ENCODE data around the gene LGALS14.

The LGALS14 gene

DNA sequence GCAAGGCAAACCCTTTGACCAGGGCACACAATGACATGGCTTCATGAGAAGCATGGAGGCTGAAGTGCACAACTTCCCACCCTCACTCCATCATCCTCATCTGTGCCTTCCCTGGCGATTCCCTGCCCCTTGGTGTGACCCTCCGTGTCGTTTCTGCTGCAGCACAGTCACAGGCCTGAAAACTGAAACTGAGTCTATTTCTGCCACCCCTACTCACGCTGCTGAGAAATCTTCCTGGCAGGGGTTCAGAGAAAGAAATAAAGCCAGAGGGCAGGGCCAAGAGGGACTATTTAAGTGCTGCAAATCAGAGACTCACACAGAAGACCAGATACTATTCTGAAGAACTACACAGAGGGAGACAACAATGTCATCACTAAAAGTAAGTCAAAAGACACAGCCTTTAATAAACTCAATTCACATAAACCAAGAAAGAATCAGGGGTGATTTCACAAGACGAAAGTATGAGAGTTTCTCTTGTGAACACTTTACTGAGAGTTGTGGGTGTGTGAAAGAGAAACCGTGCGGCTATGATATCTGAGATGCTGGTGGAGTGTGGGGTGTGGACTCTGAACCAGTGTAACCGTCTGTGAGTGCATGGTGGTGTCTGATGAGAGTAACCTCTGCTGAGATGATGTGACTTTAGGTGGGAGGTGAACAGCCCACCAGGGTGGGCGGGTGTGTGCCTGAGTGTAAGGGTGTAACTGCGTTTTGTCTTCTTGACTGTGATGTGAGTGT lies 25.1 kb upstream of the LGALS14 start:
- DNase-seq (ENCODE audit: low read depth): no peak
- TF ChIP-seq MYC (IDR thresholded peaks at IDR 0.05; ENCODE audit: low read depth, low read length) (no peak), POLR2A (IDR thresholded peaks at IDR 0.05; ENCODE audit: extremely low read depth, insufficient read length) (no peak)
- TF ChIP-seq, protein P1, sequence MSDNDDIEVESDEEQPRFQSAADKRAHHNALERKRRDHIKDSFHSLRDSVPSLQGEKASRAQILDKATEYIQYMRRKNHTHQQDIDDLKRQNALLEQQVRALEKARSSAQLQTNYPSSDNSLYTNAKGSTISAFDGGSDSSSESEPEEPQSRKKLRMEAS (IDR thresholded peaks at IDR 0.05; ENCODE audit: low read depth, low read length): no peak
- TF ChIP-seq, protein P2, sequence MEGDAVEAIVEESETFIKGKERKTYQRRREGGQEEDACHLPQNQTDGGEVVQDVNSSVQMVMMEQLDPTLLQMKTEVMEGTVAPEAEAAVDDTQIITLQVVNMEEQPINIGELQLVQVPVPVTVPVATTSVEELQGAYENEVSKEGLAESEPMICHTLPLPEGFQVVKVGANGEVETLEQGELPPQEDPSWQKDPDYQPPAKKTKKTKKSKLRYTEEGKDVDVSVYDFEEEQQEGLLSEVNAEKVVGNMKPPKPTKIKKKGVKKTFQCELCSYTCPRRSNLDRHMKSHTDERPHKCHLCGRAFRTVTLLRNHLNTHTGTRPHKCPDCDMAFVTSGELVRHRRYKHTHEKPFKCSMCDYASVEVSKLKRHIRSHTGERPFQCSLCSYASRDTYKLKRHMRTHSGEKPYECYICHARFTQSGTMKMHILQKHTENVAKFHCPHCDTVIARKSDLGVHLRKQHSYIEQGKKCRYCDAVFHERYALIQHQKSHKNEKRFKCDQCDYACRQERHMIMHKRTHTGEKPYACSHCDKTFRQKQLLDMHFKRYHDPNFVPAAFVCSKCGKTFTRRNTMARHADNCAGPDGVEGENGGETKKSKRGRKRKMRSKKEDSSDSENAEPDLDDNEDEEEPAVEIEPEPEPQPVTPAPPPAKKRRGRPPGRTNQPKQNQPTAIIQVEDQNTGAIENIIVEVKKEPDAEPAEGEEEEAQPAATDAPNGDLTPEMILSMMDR (IDR thresholded peaks at IDR 0.05; ENCODE audit: low read depth, low read length): no peak

DNA sequence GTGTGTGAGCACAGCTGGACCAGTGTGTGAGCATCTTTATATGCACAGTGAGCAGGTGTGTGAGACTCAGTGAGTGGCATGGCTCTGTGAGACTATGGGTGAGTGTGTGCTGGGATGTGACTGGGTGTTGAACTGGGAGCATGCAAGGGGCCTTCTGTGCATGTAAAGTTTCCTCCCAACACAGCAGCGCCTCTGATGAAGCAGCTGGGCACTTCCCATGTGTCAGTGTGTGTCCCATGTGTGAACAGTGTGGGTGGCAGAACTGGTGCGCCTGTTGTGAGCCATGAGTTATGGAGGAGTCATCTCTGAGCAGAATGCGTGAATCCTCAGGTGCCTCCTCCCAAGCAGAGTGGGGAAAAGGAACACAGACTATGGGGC lies 24.5 kb upstream of the LGALS14 start:
- TF ChIP-seq, protein P1 (IDR thresholded peaks at IDR 0.05; ENCODE audit: low read depth, low read length): no peak
- TF ChIP-seq, protein P2 (IDR thresholded peaks at IDR 0.05; ENCODE audit: low read depth, low read length): no peak
- TF ChIP-seq POLR2A (IDR thresholded peaks at IDR 0.05; ENCODE audit: extremely low read depth, insufficient read length) (no peak), MYC (IDR thresholded peaks at IDR 0.05; ENCODE audit: low read depth, low read length) (no peak)
- DNase-seq (ENCODE audit: low read depth): no peak
- H3K4me3 ChIP-seq (ENCODE audit: low read depth, low read length): no peak overlapping the region

More for the DNA sequence above, 25.1 kb upstream of the LGALS14 start:
- H3K4me3 ChIP-seq (ENCODE audit: low read depth, low read length): no peak overlapping the region

DNA sequence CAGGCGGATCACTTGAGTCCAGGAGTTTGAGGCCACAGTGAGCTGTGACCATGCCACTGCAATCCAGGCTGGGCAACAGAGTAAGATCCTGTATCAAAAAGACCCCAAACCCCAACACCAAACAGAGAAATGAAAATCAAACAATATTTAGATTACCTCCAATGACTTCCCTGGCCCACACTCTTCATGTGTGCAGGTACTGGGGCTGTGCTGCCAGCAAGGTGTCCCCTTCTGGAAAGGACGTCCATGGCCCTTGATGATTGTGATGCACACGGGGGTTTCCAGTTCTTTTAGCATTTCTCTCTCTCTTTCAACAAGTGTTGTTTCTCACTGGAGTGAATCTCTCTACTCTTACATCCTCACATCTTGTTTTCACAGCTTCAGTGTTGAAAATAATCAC lies 23.7 kb upstream of the LGALS14 start:
- no peak for DNase-seq (ENCODE audit: low read depth)
- TF ChIP-seq MYC (IDR thresholded peaks at IDR 0.05; ENCODE audit: low read depth, low read length) (no peak), POLR2A (IDR thresholded peaks at IDR 0.05; ENCODE audit: extremely low read depth, insufficient read length) (no peak)
- TF ChIP-seq, protein P1 (IDR thresholded peaks at IDR 0.05; ENCODE audit: low read depth, low read length): no peak
- TF ChIP-seq, protein P2 (IDR thresholded peaks at IDR 0.05; ENCODE audit: low read depth, low read length): no peak
- H3K4me3 ChIP-seq (ENCODE audit: low read depth, low read length): no peak overlapping the region

DNA sequence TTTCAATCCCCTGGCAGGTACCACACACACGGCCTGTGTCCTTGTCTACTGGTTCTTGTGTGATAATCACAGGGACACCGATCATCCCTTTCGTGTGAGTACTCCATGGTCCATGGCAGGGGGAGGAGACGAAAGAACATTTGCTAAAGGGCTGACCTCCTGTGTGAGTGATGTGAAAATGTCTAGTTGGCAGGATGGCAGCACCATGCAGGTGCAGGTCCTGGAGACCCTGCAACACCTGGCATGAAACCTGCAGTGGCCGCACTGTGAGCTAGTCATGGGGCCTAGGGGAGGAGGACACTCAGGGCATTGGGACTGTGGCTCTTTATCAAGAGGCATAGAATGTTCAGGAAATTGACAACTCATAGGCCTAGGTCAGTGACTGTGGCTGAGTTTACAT lies 22.9 kb upstream of the LGALS14 start:
- TF ChIP-seq POLR2A (IDR thresholded peaks at IDR 0.05; ENCODE audit: extremely low read depth, insufficient read length): no peak
- TF ChIP-seq, protein P1 (IDR thresholded peaks at IDR 0.05; ENCODE audit: low read depth, low read length): no peak
- TF ChIP-seq, protein P2 (IDR thresholded peaks at IDR 0.05; ENCODE audit: low read depth, low read length): no peak
- no peak for DNase-seq (ENCODE audit: low read depth)
- H3K4me3 ChIP-seq (ENCODE audit: low read depth, low read length): no peak overlapping the region

DNA sequence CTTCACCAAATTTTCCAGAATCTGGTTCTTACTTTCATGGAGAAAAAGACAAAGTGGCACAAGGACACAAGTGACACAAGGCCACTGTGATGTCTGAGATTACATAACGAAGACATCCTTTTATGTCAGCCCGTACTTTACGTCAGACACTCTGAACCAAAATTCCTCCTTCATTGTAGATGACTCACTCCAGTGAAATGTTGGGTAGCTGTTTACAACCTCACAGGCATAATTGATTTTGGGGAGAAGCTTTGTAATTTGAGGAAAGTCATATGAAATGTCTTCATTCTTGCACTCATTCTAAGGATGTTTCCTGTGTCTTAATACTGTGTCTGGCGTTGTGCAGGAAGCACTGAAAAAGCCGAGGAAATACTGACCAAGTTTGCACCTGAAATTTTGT lies 20.0 kb upstream of the LGALS14 start:
- no peak overlapping the region for H3K4me3 ChIP-seq (ENCODE audit: low read depth, low read length)
- TF ChIP-seq, protein P1 (IDR thresholded peaks at IDR 0.05; ENCODE audit: low read depth, low read length): no peak
- TF ChIP-seq POLR2A (IDR thresholded peaks at IDR 0.05; ENCODE audit: extremely low read depth, insufficient read length) (no peak), MYC (IDR thresholded peaks at IDR 0.05; ENCODE audit: low read depth, low read length) (no peak)
- TF ChIP-seq, protein P2 (IDR thresholded peaks at IDR 0.05; ENCODE audit: low read depth, low read length): no peak
- no peak for DNase-seq (ENCODE audit: low read depth)

All from NB4 (cell line).